HepG2 (cell line): ENCODE measurements around the gene SNX22. TPM values are rescaled to one million over a fixed set of nuclear protein-coding genes. Genes with fewer than 3 reads are reported as not detected.

ENCODE experiments used
- AGO2 ChIP-seq: fragments of 200-400 bp; formaldehyde crosslinking; optimal IDR thresholded peaks from 2 replicates; pipeline ENCODE3; 2017; ENCODE audit warnings: mild to moderate bottlenecking, low read depth, low read length, moderate library complexity
- HOXA3 ChIP-seq: sonication (generic); formaldehyde crosslinking; IDR thresholded peaks from 2 replicates; pipeline ENCODE4 v1.5.0; 2020; ENCODE audit warnings: missing genetic modification reagents
- IRX3 ChIP-seq: sonication (generic); formaldehyde crosslinking; IDR thresholded peaks from 2 replicates; pipeline ENCODE4 v1.8.1; 2023; ENCODE audit warnings: mild to moderate bottlenecking, low read depth, missing genetic modification reagents, borderline replicate concordance
- STAG1 ChIP-seq: sonication (generic); formaldehyde crosslinking; IDR thresholded peaks from 2 replicates; pipeline ENCODE4 v1.4.0; 2020; ENCODE audit warnings: missing genetic modification reagents
- TEAD2 ChIP-seq: sonication (generic); formaldehyde crosslinking; IDR thresholded peaks from 2 replicates; pipeline ENCODE4 v1.9.0; 2021; ENCODE audit warnings: missing genetic modification reagents
- polyA plus RNA-seq, 8 experiments: library from polyadenylated mRNA; depleted of rRNA in 3 of 8; stranded (reverse) in 7 of 8; unstranded in 1 of 8; fragments of >200 nt; fragmentation: Illumina TruSeq in 4 of 8; extraction: Trizol in 4 of 8; gene quantifications; 2 replicates each; pipeline versions ENCODE4 v1.2.1 to v1.2.3, GENCODE V29; 2011 to 2016; ENCODE audit warnings: low read depth in 4 of 8, missing spikeins in 1 of 8, mixed read lengths in 1 of 8; ENCODE audit not compliant: insufficient read depth in 1 of 8
- total RNA-seq, 5 experiments: library from RNA; depleted of rRNA; stranded (reverse); fragments of >200 nt; fragmentation: Illumina TruSeq; extraction: Trizol; gene quantifications; 2 replicates each; pipeline ENCODE4 v1.2.3, GENCODE V29; 2016; ENCODE audit warnings: low read depth in 1 of 5
- TF ChIP-seq, protein P1 (sequence below): sonication (generic); IDR thresholded peaks from 2 replicates; pipeline ENCODE4 v1.6.1; 2016; ENCODE audit warnings: low read depth, borderline replicate concordance
- TF ChIP-seq, protein P2 (sequence below): sonication (generic); formaldehyde crosslinking; IDR thresholded peaks from 2 replicates; pipeline ENCODE4 v1.4.0; 2020; ENCODE audit warnings: missing genetic modification reagents, low read depth, mild to moderate bottlenecking, borderline replicate concordance
- TF ChIP-seq, protein P3 (sequence below): sonication (generic); formaldehyde crosslinking; IDR thresholded peaks from 2 replicates; pipeline ENCODE4 v1.4.0; 2020; ENCODE audit warnings: missing genetic modification reagents

The SNX22 gene
- total and polyA plus RNA-seq, 2 of the 13 experiments (the other 11 are each of a cell fraction or from before 2014, with no cell fraction given): 2.3 to 5.5 TPM

DNA sequence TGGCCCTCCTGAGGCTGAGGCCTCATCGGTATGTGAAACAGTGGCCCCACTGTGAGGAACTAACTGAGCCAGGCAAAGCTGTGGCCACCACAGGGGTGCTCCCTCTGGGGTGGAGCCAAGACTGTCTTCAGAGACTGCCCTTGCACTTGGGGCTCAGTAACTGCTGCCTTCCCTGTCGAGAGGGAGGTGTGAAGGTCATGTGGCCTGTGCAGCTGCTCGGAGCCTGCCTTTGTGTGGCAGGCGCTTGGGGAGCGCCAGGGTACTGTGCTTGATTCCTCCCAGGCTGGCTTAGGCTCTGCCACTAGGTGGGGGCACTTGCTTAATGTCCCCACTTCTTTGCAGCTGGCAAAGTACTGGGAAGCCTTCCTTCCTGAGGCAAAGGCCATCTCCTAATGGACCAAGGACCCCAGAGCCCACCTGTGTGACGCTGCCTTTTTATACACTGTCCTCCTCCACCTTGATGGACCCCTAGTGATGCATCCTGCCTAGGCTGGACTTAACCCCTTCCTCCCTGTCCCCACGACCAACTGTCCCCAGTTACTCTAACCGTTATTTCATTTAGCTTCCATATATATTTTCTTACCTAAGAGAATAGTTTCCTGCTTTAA is 14.2 kb upstream of the SNX22 start (continued):
- TF ChIP-seq, protein P1, sequence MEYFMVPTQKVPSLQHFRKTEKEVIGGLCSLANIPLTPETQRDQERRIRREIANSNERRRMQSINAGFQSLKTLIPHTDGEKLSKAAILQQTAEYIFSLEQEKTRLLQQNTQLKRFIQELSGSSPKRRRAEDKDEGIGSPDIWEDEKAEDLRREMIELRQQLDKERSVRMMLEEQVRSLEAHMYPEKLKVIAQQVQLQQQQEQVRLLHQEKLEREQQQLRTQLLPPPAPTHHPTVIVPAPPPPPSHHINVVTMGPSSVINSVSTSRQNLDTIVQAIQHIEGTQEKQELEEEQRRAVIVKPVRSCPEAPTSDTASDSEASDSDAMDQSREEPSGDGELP: no peak
- TF ChIP-seq, protein P2, sequence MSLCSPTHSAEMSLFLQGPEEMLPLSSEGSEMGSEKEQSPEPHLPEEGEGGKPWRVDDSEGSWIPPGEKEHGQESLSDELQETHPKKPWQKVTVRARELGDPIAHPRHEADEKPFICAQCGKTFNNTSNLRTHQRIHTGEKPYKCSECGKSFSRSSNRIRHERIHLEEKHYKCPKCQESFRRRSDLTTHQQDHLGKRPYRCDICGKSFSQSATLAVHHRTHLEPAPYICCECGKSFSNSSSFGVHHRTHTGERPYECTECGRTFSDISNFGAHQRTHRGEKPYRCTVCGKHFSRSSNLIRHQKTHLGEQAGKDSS (CRISPR knock-in tag): no peak
- TF ChIP-seq AGO2 (peak; percentile 31), STAG1 (CRISPR knock-in tag) (peak; percentile 25; the same call in 1 of the 2 replicates), HOXA3 (CRISPR knock-in tag) (no peak), TEAD2 (CRISPR knock-in tag) (no peak), IRX3 (CRISPR knock-in tag) (no peak)
- TF ChIP-seq, protein P3, sequence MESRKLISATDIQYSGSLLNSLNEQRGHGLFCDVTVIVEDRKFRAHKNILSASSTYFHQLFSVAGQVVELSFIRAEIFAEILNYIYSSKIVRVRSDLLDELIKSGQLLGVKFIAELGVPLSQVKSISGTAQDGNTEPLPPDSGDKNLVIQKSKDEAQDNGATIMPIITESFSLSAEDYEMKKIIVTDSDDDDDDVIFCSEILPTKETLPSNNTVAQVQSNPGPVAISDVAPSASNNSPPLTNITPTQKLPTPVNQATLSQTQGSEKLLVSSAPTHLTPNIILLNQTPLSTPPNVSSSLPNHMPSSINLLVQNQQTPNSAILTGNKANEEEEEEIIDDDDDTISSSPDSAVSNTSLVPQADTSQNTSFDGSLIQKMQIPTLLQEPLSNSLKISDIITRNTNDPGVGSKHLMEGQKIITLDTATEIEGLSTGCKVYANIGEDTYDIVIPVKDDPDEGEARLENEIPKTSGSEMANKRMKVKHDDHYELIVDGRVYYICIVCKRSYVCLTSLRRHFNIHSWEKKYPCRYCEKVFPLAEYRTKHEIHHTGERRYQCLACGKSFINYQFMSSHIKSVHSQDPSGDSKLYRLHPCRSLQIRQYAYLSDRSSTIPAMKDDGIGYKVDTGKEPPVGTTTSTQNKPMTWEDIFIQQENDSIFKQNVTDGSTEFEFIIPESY (CRISPR knock-in tag): peak; percentile 95
